Measurements from ENCODE around the gene SNX8.

SNX8 gene, protein sequence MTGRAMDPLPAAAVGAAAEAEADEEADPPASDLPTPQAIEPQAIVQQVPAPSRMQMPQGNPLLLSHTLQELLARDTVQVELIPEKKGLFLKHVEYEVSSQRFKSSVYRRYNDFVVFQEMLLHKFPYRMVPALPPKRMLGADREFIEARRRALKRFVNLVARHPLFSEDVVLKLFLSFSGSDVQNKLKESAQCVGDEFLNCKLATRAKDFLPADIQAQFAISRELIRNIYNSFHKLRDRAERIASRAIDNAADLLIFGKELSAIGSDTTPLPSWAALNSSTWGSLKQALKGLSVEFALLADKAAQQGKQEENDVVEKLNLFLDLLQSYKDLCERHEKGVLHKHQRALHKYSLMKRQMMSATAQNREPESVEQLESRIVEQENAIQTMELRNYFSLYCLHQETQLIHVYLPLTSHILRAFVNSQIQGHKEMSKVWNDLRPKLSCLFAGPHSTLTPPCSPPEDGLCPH

DNA sequence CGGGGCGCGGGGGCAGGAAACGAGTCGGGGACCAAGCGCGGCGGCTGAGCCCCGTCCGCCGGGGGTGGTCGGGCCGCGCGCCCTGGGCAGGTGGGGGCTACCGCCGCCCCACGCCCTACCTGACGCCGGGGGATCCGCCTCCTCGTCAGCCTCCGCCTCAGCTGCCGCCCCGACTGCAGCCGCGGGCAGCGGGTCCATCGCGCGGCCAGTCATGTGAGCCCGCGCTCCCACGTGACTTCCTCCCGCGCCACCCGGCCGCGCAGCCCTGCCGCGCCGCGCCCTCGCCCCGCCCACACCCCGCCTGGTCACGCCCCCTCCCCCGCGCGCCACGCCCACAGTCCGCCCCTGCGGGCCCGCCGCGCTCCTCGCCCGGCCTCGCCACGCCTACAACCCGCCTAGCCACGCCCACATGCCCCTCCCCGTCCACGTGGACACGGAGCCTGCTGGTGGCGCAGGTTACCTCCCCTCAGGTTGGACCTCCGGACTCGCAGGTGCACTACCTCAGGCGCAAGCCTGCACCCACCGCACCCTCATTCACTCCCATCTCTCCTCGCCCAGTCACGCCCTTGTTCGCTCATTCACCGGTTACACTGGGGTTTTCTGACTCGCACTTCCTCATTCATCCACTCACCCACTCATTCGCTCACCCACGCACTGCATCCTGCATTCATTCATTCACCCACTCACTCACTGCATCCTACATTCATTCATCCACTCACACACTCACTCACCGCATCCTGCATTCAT is at the start of gene SNX8:
SNX8 (minus strand) TSS at position 233 of the 747 bp plus-strand sequence; CDS start at position 213, 20 bp downstream.
- POLR2A ChIA-PET (ENCODE audit: low non-redundant PET) = interaction anchor here (0.6 kb wide), 1 partner anchor 10 kb away, joined by 4 read pairs; no protein-coding TSS in a partner anchor
- peak within 1 kb of the TSS; percentile 77 for H3K27ac ChIP-seq
- CTCF ChIA-PET = no interaction called here
- TF ChIP-seq, protein P1, sequence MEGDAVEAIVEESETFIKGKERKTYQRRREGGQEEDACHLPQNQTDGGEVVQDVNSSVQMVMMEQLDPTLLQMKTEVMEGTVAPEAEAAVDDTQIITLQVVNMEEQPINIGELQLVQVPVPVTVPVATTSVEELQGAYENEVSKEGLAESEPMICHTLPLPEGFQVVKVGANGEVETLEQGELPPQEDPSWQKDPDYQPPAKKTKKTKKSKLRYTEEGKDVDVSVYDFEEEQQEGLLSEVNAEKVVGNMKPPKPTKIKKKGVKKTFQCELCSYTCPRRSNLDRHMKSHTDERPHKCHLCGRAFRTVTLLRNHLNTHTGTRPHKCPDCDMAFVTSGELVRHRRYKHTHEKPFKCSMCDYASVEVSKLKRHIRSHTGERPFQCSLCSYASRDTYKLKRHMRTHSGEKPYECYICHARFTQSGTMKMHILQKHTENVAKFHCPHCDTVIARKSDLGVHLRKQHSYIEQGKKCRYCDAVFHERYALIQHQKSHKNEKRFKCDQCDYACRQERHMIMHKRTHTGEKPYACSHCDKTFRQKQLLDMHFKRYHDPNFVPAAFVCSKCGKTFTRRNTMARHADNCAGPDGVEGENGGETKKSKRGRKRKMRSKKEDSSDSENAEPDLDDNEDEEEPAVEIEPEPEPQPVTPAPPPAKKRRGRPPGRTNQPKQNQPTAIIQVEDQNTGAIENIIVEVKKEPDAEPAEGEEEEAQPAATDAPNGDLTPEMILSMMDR (conservative IDR thresholded peaks at IDR 0.05; ENCODE audit: low read depth) = no peak
- DNase-seq (ENCODE audit: low spot score) = peak; percentile 98

DNA sequence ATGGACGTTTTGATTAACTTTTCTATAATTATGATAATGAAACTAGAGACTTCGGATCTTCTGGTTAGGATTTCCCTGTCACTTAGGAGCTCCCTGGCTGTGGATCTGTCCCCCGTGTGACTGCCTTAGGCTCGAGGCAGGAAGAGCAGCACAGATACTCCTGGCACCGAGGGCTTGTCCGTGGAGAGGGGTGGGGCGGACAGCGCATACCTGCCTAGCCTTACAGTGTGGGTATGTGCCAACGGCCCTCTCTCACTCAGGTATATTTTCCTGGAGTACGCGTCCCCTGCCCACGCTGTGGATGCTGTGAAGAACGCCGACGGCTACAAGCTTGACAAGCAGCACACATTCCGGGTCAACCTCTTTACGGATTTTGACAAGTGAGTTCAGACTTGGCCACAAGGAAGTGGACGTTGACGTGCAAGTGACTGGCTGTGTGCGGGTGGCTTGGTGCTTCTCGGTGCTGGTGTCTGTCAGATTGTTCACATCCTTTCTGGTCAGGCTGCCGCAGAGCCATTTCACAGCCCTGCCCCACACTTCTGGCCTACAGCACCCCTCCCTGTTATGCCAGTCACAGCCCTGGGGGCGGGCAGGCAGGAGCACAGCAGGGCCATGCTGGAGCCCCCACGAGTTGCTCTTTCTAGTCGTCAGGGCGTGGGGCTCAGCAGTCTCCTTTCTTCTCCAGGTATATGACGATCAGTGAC is 48.3 kb upstream of the SNX8 start:
- TF ChIP-seq, protein P1 (conservative IDR thresholded peaks at IDR 0.05; ENCODE audit: low read depth) = no peak
- CTCF ChIA-PET = no interaction called here
- POLR2A ChIA-PET (ENCODE audit: low non-redundant PET) = no interaction called here
- no peak overlapping the region for H3K27ac ChIP-seq
- no peak for DNase-seq (ENCODE audit: low spot score)

DNA sequence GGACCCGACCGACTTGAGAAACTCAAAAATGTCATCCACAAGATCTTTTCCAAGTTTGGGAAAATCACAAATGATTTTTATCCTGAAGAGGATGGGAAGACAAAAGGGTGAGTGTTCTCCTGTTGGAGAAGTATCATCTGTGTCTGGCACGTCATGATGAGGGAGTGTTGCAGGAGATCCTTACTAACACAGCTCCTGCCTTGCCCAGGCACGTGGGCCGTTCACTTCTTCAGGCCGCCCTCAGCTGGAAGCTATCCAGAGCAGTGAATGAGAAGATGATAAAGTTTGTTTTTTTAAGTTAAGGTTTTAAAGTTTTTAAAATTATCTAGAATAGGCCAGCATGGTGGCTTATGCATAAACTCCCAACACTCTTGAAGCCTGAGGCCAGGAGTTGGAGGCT is 46.6 kb upstream of the SNX8 start:
- ChIA-PET POLR2A (ENCODE audit: low non-redundant PET) (no interaction called here), CTCF (no interaction called here)
- peak overlapping the region; percentile 33 for H3K27ac ChIP-seq
- DNase-seq (ENCODE audit: low spot score) = no peak
- TF ChIP-seq, protein P1 (conservative IDR thresholded peaks at IDR 0.05; ENCODE audit: low read depth) = no peak

DNA sequence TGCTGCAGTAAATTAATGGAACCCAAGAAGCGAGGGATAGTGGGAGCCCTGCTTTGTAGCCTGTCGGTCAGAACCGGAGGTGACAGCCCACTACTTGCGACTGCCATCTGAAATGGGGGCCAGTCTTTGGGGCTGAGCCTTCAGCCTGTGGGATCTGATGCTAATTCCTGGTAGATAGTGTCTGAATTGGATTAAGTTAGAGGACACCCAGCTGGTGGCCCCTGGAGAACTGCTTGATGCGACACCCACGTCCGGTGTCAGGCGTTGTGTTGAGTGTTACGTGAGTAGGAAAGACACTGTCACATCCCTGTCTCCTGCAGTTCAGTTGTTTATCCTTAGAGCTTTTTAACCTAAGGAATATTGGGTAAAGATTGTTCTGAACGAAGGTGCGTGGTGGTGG is 45.4 kb upstream of the SNX8 start:
- POLR2A ChIA-PET (ENCODE audit: low non-redundant PET) = no interaction called here
- peak overlapping the region; percentile 46 for H3K27ac ChIP-seq
- CTCF ChIA-PET = no interaction called here
- DNase-seq (ENCODE audit: low spot score) = no peak
- TF ChIP-seq, protein P1 (conservative IDR thresholded peaks at IDR 0.05; ENCODE audit: low read depth) = no peak

DNA sequence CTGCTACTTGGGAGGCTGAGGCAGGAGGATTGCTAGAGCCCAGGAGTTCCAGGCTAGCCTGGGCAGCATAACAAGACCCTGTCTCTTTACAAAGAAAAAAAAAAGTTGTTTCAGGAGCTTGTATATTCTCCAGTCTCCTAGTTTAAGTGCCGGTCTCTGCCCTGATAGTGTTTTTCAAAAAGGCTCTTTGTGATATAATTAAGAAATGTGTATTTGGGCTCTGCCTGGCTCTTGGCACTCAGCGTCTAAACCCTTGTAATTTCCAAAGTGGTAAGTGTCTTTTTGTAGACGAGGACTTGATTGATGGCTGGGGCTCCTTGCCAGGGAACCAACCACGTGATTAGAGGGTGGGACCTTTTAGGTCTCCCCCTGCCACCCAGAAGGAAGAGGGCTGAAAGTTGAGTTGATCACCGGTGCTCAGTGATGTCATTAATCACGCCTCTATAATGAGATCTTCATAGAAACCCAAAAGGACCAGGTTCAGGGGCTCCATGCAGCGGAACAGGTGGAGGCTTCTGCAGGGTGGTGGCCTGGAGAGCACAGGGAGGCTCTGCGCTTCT is 44.8 kb upstream of the SNX8 start:
- POLR2A ChIA-PET (ENCODE audit: low non-redundant PET) = no interaction called here
- H3K27ac ChIP-seq = peak overlapping the region; percentile 46
- TF ChIP-seq, protein P1 (conservative IDR thresholded peaks at IDR 0.05; ENCODE audit: low read depth) = no peak
- CTCF ChIA-PET = interaction anchor here (0.6 to 0.7 kb wide), 2 partner anchors 93 to 1814 kb away, joined by 3 to 4 read pairs; no protein-coding TSS in a partner anchor
- DNase-seq (ENCODE audit: low spot score) = no peak

DNA sequence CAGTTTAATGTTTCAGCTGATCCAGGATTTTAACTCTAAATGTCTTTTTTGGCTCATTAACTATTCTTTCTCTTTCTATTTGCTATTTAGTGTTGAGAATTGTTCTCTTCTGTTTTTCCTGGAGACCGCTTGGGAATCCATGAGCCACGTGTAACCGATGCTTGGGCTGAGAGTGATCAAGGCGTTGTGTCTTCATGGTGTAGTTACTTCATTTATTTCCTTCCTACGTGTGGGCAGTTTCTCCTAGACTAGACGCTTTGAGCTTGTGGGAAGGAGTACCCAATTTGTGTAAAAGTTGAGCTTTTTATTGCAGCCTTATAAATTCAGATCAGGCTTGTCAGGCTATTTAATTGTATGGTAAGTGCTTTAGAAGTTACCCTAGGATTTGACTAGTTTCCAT is 43.3 kb upstream of the SNX8 start:
- no peak for DNase-seq (ENCODE audit: low spot score)
- TF ChIP-seq, protein P1 (conservative IDR thresholded peaks at IDR 0.05; ENCODE audit: low read depth) = no peak
- ChIA-PET CTCF (no interaction called here), POLR2A (ENCODE audit: low non-redundant PET) (interaction anchor here (0.6 kb wide), 1 partner anchor 42 kb away, joined by 3 read pairs; no protein-coding TSS in a partner anchor)
- H3K27ac ChIP-seq = no peak overlapping the region

Data from RWPE1 (cell line).